Naive thymus-derived CD4-positive, alpha-beta T cell (primary cell): ENCODE data around the gene CFAP65. TPM values are rescaled to one million over a fixed set of nuclear protein-coding genes. Genes with fewer than 3 reads are reported as not detected.
A peak's percentile ranks its signal among the peaks of the same experiment; 100 is the strongest.

Source experiments
- ATAC-seq: fragments of 150-1000 bp; cut with Tn5 transposase; 2 replicates; pipeline ENCODE4 v1.10.0; 2021; ENCODE audit warnings: mild to moderate bottlenecking, moderate library complexity
- CTCF ChIA-PET: fragments of 350-600 bp; sonication (Branson Sonifier 250); formaldehyde crosslinking; loops from one replicate; lab custom pipeline; 2021; ENCODE audit warnings: antibody characterized with exemption; lab: Charles Lee
- POLR2A ChIA-PET: fragments of 350-600 bp; sonication (Branson Sonifier 250); formaldehyde crosslinking; loops from one replicate; lab custom pipeline; 2021; ENCODE audit warnings: antibody characterized with exemption, inconsistent platforms; lab: Charles Lee
- DNase-seq, 9 donors: peaks; one replicate each; pipeline versions ENCODE4 v3.0.0 to v3.0.0-alpha.2; 2020 to 2022; ENCODE audit warnings: mixed read lengths in 1 of 9
- H3K27ac ChIP-seq: one replicate; pipeline ENCODE4 v1.7.0; 2013; ENCODE audit warnings: mild to moderate bottlenecking, low read depth, low read length, moderate library complexity
- H3K27me3 ChIP-seq, 2 donors: one replicate each; pipeline ENCODE4 v1.7.0; 2013; ENCODE audit warnings: low read length in 2 of 2, mild to moderate bottlenecking in 2 of 2, moderate library complexity in 2 of 2; ENCODE audit not compliant: control insufficient read depth in 2 of 2, insufficient read depth in 2 of 2
- H3K36me3 ChIP-seq, 3 experiments: 1 replicate in 2 of 3; 2 replicates in 1 of 3; pipeline ENCODE4 v1.7.0; 2013; ENCODE audit warnings: low read length in 3 of 3, mild to moderate bottlenecking in 3 of 3, moderate library complexity in 1 of 3; ENCODE audit not compliant: insufficient read depth in 3 of 3, control insufficient read depth in 2 of 3
- H3K4me1 ChIP-seq, 2 donors: one replicate each; pipeline ENCODE4 v1.7.0; 2013; ENCODE audit warnings: low read length in 2 of 2, mild to moderate bottlenecking in 2 of 2, moderate library complexity in 1 of 2; ENCODE audit not compliant: control insufficient read depth in 2 of 2, insufficient read depth in 2 of 2
- H3K4me3 ChIP-seq: 2 replicates; pipeline ENCODE4 v1.7.0; 2013; ENCODE audit warnings: mild to moderate bottlenecking, low read length
- H3K9me3 ChIP-seq, 3 experiments: 1 replicate in 2 of 3; 2 replicates in 1 of 3; pipeline ENCODE4 v1.7.0; 2013; ENCODE audit warnings: low read length in 3 of 3; ENCODE audit not compliant: control insufficient read depth in 2 of 3
- H3K27ac Mint-ChIP-seq, 9 donors: one replicate each; pipeline ENCODE4 v1.8.0; 2020 to 2022; ENCODE audit warnings: mixed read lengths in 9 of 9, mild to moderate bottlenecking in 8 of 9, moderate library complexity in 5 of 9, inconsistent platforms in 2 of 9
- H3K27me3 Mint-ChIP-seq, 5 donors: one replicate each; pipeline ENCODE4 v1.8.0; 2021 to 2022; ENCODE audit warnings: mixed read lengths in 5 of 5, mild to moderate bottlenecking in 1 of 5
- H3K36me3 Mint-ChIP-seq, 5 donors: one replicate each; pipeline ENCODE4 v1.8.0; 2020 to 2022; ENCODE audit warnings: mixed read lengths in 5 of 5, mild to moderate bottlenecking in 3 of 5, inconsistent platforms in 1 of 5
- H3K4me1 Mint-ChIP-seq, 7 donors: one replicate each; pipeline ENCODE4 v1.8.0; 2020 to 2022; ENCODE audit warnings: mixed read lengths in 7 of 7, mild to moderate bottlenecking in 3 of 7, inconsistent platforms in 1 of 7
- H3K4me3 Mint-ChIP-seq, 10 donors: one replicate each; pipeline ENCODE4 v1.8.0; 2020 to 2022; ENCODE audit warnings: mild to moderate bottlenecking in 10 of 10, mixed read lengths in 10 of 10, moderate library complexity in 6 of 10, inconsistent platforms in 2 of 10
- H3K9me3 Mint-ChIP-seq, 11 donors: one replicate each; pipeline ENCODE4 v1.8.0; 2020 to 2022; ENCODE audit warnings: mixed read lengths in 11 of 11, mild to moderate bottlenecking in 4 of 11, inconsistent platforms in 1 of 11, moderate library complexity in 1 of 11
- intact Hi-C, 2 donors: fragments of 100-400 bp; cut with micrococcal nuclease; formaldehyde crosslinking; loops; one replicate each; pipeline ENCODE4 v1.15.1; 2023
- polyA plus RNA-seq, 2 donors: library from polyadenylated mRNA; unstranded; fragments of 300-500 nt; fragmentation: Illumina TruSeq; gene quantifications; one replicate each; pipeline ENCODE4 v1.2.3, GENCODE V29; 2021
- total RNA-seq, 6 experiments: library from RNA in 5 of 6; stranded (reverse) in 5 of 6; gene quantifications; 1 replicate in 5 of 6; 2 replicates in 1 of 6; pipeline ENCODE4 v1.2.3 and lab custom pipeline; 2021 to 2026

Gene CFAP65
- total and polyA plus RNA-seq, 7 experiments from 2014 or later, result not detected

DNA sequence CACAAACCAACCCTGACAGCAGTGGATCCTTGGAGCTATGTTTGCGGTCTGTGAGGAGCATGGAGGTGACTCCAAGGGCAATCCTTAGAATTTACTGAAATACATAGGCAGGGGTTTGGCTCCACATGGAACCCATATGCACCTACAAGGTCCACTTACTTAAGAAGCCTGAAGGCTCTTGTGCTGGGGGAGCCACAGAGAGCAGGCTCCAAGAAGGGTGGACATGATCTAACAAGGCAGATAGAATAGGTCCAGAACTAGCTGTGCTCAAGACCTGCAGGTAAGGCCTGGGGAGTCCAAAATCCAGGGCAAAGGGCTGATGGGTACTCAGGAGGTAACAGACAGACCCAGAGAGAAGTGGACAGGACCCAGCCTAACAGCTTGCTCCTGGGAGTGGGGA lies 83.0 kb downstream of the CFAP65 start:
- Mint-ChIP-seq H3K27ac (no peak overlapping the region), H3K4me1 (peaks cover 6 to 26% (median 14%) of the 10 kb centered on the region in 7 donors), H3K27me3 (peaks cover 61 to 72% (median 64%) of the 10 kb centered on the region in 5 donors), H3K4me3 (peak overlapping the region in 6 of 10 donors; percentile 5 to 77 (median 46)), H3K9me3 (peaks cover 0 to 6% (median 0%) of the 10 kb centered on the region in 11 donors), H3K36me3 (peaks cover 0 to 4% (median 0%) of the 10 kb centered on the region in 5 donors)
- H3K27ac ChIP-seq, result no peak overlapping the region
- DNase-seq, result no peak
- no peak overlapping the region for H3K4me3 ChIP-seq
- intact Hi-C loops, result no loop called here
- CTCF ChIA-PET, result interaction anchor here (1.4 kb wide), 1 partner anchor 22 kb away, joined by 5 read pairs; no protein-coding TSS in a partner anchor
- no peaks in the 10 kb centered on the region for H3K9me3 ChIP-seq
- H3K4me1 ChIP-seq, result peaks cover 3 to 8% of the 10 kb centered on the region in 2 donors
- peaks cover 17 to 24% of the 10 kb centered on the region in 2 donors for H3K27me3 ChIP-seq
- POLR2A ChIA-PET, result no interaction called here
- H3K36me3 ChIP-seq, result no peaks in the 10 kb centered on the region
- no peak for ATAC-seq

DNA sequence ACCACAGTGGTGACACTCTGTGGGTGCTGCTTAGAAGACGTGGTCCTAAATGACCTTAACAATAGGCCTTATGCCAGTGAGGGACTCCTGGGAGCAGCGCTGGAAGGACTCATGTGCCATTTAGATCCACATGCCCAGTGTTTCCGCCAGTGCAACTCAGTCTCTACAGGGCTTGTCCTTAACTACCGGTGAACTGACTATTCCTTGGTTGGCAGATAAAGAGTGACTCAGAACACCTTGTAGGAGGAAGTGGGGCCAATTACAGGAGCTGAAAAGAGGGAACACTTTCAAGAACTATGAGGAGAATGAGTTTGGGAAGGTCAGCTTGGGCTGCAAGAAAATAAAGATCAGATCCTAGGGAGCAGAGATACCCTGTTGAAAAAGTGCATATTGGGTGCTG lies 83.6 kb downstream of the CFAP65 start:
- Histone ChIP-seq H3K4me3 (no peak overlapping the region), H3K27me3 (peaks cover 11 to 17% of the 10 kb centered on the region in 2 donors), H3K9me3 (no peaks in the 10 kb centered on the region), H3K27ac (no peak overlapping the region), H3K4me1 (peaks cover 3 to 8% of the 10 kb centered on the region in 2 donors), H3K36me3 (no peaks in the 10 kb centered on the region)
- H3K4me3 Mint-ChIP-seq, result peak overlapping the region in 3 of 10 donors; percentile 7 to 35 (median 24)
- DNase-seq (no peak), ATAC-seq (no peak)
- H3K9me3 Mint-ChIP-seq, result peaks cover 0 to 6% (median 0%) of the 10 kb centered on the region in 11 donors
- peaks cover 6 to 26% (median 14%) of the 10 kb centered on the region in 7 donors for H3K4me1 Mint-ChIP-seq
- intact Hi-C loops, result no loop called here
- peaks cover 0 to 4% (median 0%) of the 10 kb centered on the region in 5 donors for H3K36me3 Mint-ChIP-seq
- CTCF ChIA-PET, result no interaction called here
- POLR2A ChIA-PET, result no interaction called here
- H3K27ac Mint-ChIP-seq, result no peak overlapping the region
- H3K27me3 Mint-ChIP-seq, result peaks cover 55 to 66% (median 65%) of the 10 kb centered on the region in 5 donors

DNA sequence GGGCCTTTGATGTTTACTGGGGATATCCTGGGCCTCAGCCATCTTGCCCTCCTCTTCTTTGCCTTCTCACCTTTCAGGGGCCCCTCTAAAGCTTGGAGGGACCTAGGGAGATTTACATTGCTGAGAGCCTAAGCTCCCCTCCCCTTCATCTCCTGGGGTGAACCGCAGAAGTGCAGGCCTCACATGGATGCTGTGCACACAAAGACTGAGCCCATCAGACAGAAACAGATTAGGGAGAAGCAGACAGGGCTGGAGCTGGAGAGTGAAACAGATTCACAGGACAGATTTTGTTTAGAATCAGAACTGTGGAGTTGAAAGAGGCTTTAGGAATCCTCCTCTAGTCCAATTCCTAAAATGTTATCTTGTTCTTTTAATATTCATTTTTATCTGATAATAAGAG lies 85.3 kb downstream of the CFAP65 start:
- CTCF ChIA-PET, result interaction anchor here (0.9 kb wide), 1 partner anchor 80 kb away, joined by 3 read pairs; no protein-coding TSS in a partner anchor
- no peak for DNase-seq

DNA sequence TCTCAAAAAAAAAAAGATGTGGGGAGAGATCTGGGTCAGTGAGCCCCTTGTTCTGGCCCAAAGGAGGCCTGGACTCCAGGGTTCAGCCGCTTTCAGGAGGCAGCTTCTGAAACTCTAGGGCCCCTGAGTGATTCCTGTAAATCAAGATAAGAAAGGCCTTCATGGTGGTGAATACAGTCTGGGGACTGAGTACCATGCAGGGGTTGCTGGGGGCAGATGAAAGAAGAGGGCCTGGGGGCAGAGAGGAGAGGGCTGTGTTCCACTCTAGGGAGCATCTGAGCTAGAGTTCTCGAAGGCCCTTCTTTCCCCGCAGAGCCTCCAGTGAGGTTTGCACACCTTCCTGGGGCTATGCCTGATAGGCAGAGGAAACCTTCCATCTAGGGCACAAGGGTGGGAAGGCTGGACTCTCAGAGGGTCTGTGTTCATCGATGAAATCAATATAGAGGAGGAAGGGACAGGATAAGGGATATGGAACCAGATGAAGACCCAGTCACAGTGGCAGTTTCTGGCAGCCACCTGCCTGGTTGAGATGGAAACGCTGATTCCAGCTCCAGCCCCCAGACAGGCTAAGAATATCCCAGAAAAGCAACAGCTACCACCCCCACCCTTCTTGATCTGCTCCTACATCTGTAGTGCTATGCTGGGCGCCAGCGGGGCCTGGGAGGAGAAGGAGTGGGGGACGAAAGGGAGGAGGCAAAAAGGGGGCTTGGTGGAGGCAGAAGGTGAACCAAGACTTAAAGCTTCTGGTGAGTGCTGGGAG lies 86.6 kb downstream of the CFAP65 start:
- no peak for ATAC-seq
- Histone ChIP-seq H3K27ac (no peak overlapping the region), H3K4me3 (no peak overlapping the region), H3K27me3 (peaks cover 0 to 2% of the 10 kb centered on the region in 2 donors), H3K36me3 (no peaks in the 10 kb centered on the region), H3K4me1 (no peaks in the 10 kb centered on the region), H3K9me3 (no peaks in the 10 kb centered on the region)
- H3K27ac Mint-ChIP-seq, result peak overlapping the region in 1 of 9 donors; percentile 65
- POLR2A ChIA-PET, result no interaction called here
- no peak overlapping the region for H3K4me3 Mint-ChIP-seq
- CTCF ChIA-PET, result interaction anchor here (0.7 kb wide), 1 partner anchor 104 kb away, joined by 3 read pairs; no protein-coding TSS in a partner anchor
- peaks cover 0 to 10% (median 4%) of the 10 kb centered on the region in 7 donors for H3K4me1 Mint-ChIP-seq
- intact Hi-C loops, result no loop called here
- peaks cover 45 to 64% (median 62%) of the 10 kb centered on the region in 5 donors for H3K27me3 Mint-ChIP-seq
- peaks cover 0 to 4% (median 0%) of the 10 kb centered on the region in 5 donors for H3K36me3 Mint-ChIP-seq
- no peak for DNase-seq
- peaks cover 0 to 4% (median 0%) of the 10 kb centered on the region in 11 donors for H3K9me3 Mint-ChIP-seq

More for the DNA sequence above, 85.3 kb downstream of the CFAP65 start:
- Mint-ChIP-seq H3K27ac (no peak overlapping the region), H3K4me1 (peaks cover 3 to 15% (median 9%) of the 10 kb centered on the region in 7 donors), H3K9me3 (peaks cover 0 to 4% (median 0%) of the 10 kb centered on the region in 11 donors), H3K27me3 (peaks cover 43 to 60% (median 59%) of the 10 kb centered on the region in 5 donors), H3K36me3 (peaks cover 0 to 4% (median 0%) of the 10 kb centered on the region in 5 donors), H3K4me3 (no peak overlapping the region)
- H3K9me3 ChIP-seq, result no peaks in the 10 kb centered on the region
- H3K36me3 ChIP-seq, result no peaks in the 10 kb centered on the region
- no peak overlapping the region for H3K4me3 ChIP-seq
- H3K4me1 ChIP-seq, result peaks cover 2% of the 10 kb centered on the region in 2 donors
- peaks cover 2 to 3% of the 10 kb centered on the region in 2 donors for H3K27me3 ChIP-seq
- intact Hi-C loops, result no loop called here
- POLR2A ChIA-PET, result no interaction called here
- H3K27ac ChIP-seq, result no peak overlapping the region
- ATAC-seq, result no peak

DNA sequence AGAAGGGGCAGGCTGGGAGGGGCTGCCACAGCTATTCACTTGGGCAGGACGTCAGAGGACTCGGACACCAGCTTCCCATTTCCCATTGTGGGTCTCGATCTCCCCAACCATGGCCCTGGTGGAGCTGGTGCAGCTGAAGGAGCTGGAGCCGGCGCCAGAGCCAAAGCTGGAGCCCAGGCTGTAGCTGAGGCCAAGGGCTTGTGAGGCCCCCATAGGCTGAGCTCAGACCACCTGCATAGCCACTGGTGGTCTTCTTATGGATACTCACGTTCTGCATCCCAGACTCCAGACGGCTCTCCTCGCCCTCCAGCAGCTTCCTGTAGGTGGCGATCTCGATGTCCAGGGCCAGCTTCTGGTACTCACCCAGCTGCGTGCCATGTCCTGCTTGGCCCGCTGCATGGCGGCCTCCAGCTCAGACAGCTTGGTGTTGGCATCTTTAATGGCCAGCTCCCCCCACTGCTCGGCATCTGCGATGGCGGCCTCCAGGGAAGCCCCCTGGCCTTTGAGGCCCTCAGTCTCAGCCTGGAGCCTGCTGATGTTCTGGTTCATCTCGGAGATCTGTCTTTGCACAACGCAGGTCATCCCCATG lies 87.9 kb downstream of the CFAP65 start:
- Mint-ChIP-seq H3K4me1 (peaks cover 0 to 4% (median 0%) of the 10 kb centered on the region in 7 donors), H3K9me3 (peaks cover 0 to 4% (median 0%) of the 10 kb centered on the region in 11 donors), H3K4me3 (no peak overlapping the region), H3K27ac (no peak overlapping the region), H3K27me3 (peaks cover 35 to 57% (median 53%) of the 10 kb centered on the region in 5 donors), H3K36me3 (peaks cover 0 to 4% (median 0%) of the 10 kb centered on the region in 5 donors)
- Histone ChIP-seq H3K27ac (no peak overlapping the region), H3K4me3 (no peak overlapping the region), H3K27me3 (peaks cover 0 to 2% of the 10 kb centered on the region in 2 donors), H3K36me3 (no peaks in the 10 kb centered on the region), H3K4me1 (no peaks in the 10 kb centered on the region), H3K9me3 (no peaks in the 10 kb centered on the region)
- CTCF ChIA-PET, result no interaction called here
- ATAC-seq (no peak), DNase-seq (no peak)
- POLR2A ChIA-PET, result no interaction called here
- intact Hi-C loops, result no loop called here
